H1 (cell line): Measurements from ENCODE around the gene GPX5. TPM values are rescaled to one million over a fixed set of nuclear protein-coding genes. Genes with fewer than 3 reads are reported as not detected.
A peak's percentile ranks its signal among the peaks of the same experiment; 100 is the strongest.

ENCODE experiments used
- CTCF ChIA-PET: fragments of 300-600 bp; sonication (Branson Sonifier 250); formaldehyde crosslinking; loops from one replicate; lab custom pipeline; 2021; ENCODE audit not compliant: partially characterized antibody; lab: Charles Lee
- POLR2A ChIA-PET: fragments of 300-600 bp; sonication (Branson Sonifier 250); formaldehyde crosslinking; loops from one replicate; lab custom pipeline; 2021; ENCODE audit warnings: inconsistent platforms; ENCODE audit not compliant: partially characterized antibody; lab: Charles Lee
- DNase-seq, 2 experiments: peaks; one replicate each; pipeline versions ENCODE4 v3.0.0 to v3.0.0-alpha.2; 2010 to 2022; ENCODE audit warnings: low spot score in 2 of 2, low read depth in 1 of 2, mixed read lengths in 1 of 2
- FAIRE-seq: peaks from 2 replicates; lab custom pipeline; 2011; peaks lifted over from hg19 to GRCh38; lab: Jason Lieb, UNC
- H2AFZ ChIP-seq: 2 replicates; pipeline ENCODE4 v1.8.1; 2012; ENCODE audit warnings: low read length, inconsistent platforms
- H2AK5ac ChIP-seq: 2 replicates; pipeline ENCODE4 v1.6.1; 2013; ENCODE audit warnings: low read depth, low read length
- H2BK120ac ChIP-seq: replicated peaks from 2 replicates; pipeline ENCODE3; 2013; ENCODE audit warnings: low read depth, low read length, inconsistent platforms
- H2BK12ac ChIP-seq: 2 replicates; pipeline ENCODE4 v1.6.1; 2013; ENCODE audit warnings: low read depth, low read length
- H2BK15ac ChIP-seq: 2 replicates; pipeline ENCODE4 v1.6.1; 2013; ENCODE audit warnings: low read length
- H2BK20ac ChIP-seq: 2 replicates; pipeline ENCODE4 v1.6.1; 2013; ENCODE audit warnings: low read length
- H2BK5ac ChIP-seq: 2 replicates; pipeline ENCODE4 v1.6.1; 2013; ENCODE audit warnings: low read depth, low read length
- H3K14ac ChIP-seq: 2 replicates; pipeline ENCODE4 v1.6.1; 2013; ENCODE audit warnings: inconsistent platforms; ENCODE audit not compliant: insufficient read length
- H3K18ac ChIP-seq: 2 replicates; pipeline ENCODE4 v1.6.1; 2013; ENCODE audit warnings: low read length; ENCODE audit errors: extremely low read depth
- H3K23ac ChIP-seq: 2 replicates; pipeline ENCODE4 v1.6.1; 2013; ENCODE audit warnings: inconsistent platforms; ENCODE audit not compliant: insufficient read length
- H3K23me2 ChIP-seq: 2 replicates; pipeline ENCODE4 v1.6.1; 2013; ENCODE audit warnings: low read depth, low read length
- H3K27ac ChIP-seq: 2 replicates; pipeline ENCODE4 v1.6.1; 2011; ENCODE audit warnings: low read depth, low read length, inconsistent platforms
- H3K27me3 ChIP-seq, 4 experiments: replicated peaks in 1 of 4; 1 replicate in 1 of 4; 2 replicates in 3 of 4; pipeline versions ENCODE4 v1.6.1 to v1.8.1; 2011 to 2013; ENCODE audit warnings: low read length in 3 of 4, mild to moderate bottlenecking in 3 of 4, inconsistent platforms in 2 of 4, mixed read lengths in 2 of 4, moderate library complexity in 1 of 4; ENCODE audit not compliant: control insufficient read depth in 3 of 4, insufficient read depth in 3 of 4; ENCODE audit errors: extremely low read depth in 1 of 4
- H3K36me3 ChIP-seq, 4 experiments: 2 replicates each; pipeline versions ENCODE4 v1.6.1 to v1.8.1; 2011 to 2013; ENCODE audit warnings: mild to moderate bottlenecking in 4 of 4, low read length in 3 of 4, moderate library complexity in 2 of 4, control low read depth in 1 of 4, inconsistent platforms in 1 of 4; ENCODE audit not compliant: insufficient read depth in 4 of 4, control insufficient read depth in 2 of 4
- H3K4ac ChIP-seq: replicated peaks from 2 replicates; pipeline ENCODE3; 2013; ENCODE audit warnings: low read length, low read depth, mixed read lengths, inconsistent platforms; ENCODE audit not compliant: insufficient read length
- H3K4me1 ChIP-seq, 4 experiments: replicated peaks in 1 of 4; 1 replicate in 1 of 4; 2 replicates in 3 of 4; pipeline versions ENCODE4 v1.6.1 to v1.8.1; 2011 to 2013; ENCODE audit warnings: low read length in 3 of 4, inconsistent platforms in 2 of 4, mixed read lengths in 1 of 4; ENCODE audit not compliant: insufficient read depth in 4 of 4, control insufficient read depth in 3 of 4
- H3K4me2 ChIP-seq, 2 experiments: 2 replicates each; pipeline versions ENCODE4 v1.6.1 to v1.8.1; 2011 to 2013; ENCODE audit warnings: low read depth in 2 of 2, low read length in 2 of 2, control low read depth in 1 of 2, inconsistent platforms in 1 of 2, mild to moderate bottlenecking in 1 of 2; ENCODE audit not compliant: insufficient read depth in 1 of 2
- H3K4me3 ChIP-seq, 4 experiments: fragments of 200-600, 300-600 bp in 1 of 4; sonication (generic), shearing (Covaris generic), sonication (Bioruptor Twin) in 1 of 4; 2 replicates each; pipeline versions ENCODE4 v1.5.1 to v1.8.1; 2011 to 2016; ENCODE audit warnings: low read length in 4 of 4, low read depth in 3 of 4, control low read depth in 2 of 4, inconsistent platforms in 2 of 4, mild to moderate bottlenecking in 2 of 4, mixed read lengths in 1 of 4, moderate library complexity in 1 of 4; ENCODE audit not compliant: insufficient read depth in 2 of 4; ENCODE audit errors: extremely low read depth in 1 of 4
- H3K56ac ChIP-seq: replicated peaks from 2 replicates; pipeline ENCODE3; 2013; ENCODE audit warnings: low read depth, mild to moderate bottlenecking, mixed read lengths, low read length, inconsistent platforms; ENCODE audit not compliant: insufficient read length
- H3K79me1 ChIP-seq: 2 replicates; pipeline ENCODE4 v1.6.1; 2013; ENCODE audit warnings: low read depth, low read length, control low read depth
- H3K79me2 ChIP-seq, 2 experiments: 2 replicates each; pipeline versions ENCODE4 v1.6.1 to v1.8.1; 2012 to 2013; ENCODE audit warnings: low read length in 2 of 2, mild to moderate bottlenecking in 2 of 2, inconsistent platforms in 1 of 2; ENCODE audit not compliant: insufficient read depth in 2 of 2, control insufficient read depth in 1 of 2
- H3K9ac ChIP-seq, 4 experiments: replicated peaks in 1 of 4; 1 replicate in 1 of 4; 2 replicates in 3 of 4; pipeline versions ENCODE4 v1.6.1 to v1.8.1; 2011 to 2013; ENCODE audit warnings: low read depth in 3 of 4, low read length in 3 of 4, control low read depth in 2 of 4, mild to moderate bottlenecking in 2 of 4, moderate library complexity in 2 of 4, inconsistent platforms in 1 of 4; ENCODE audit errors: extremely low read depth in 1 of 4
- H3K9me3 ChIP-seq, 2 experiments: 2 replicates each; pipeline versions ENCODE4 v1.6.1 to v1.8.1; 2012 to 2013; ENCODE audit warnings: mild to moderate bottlenecking in 2 of 2, moderate library complexity in 2 of 2, control low read depth in 1 of 2, inconsistent platforms in 1 of 2, low read depth in 1 of 2, low read length in 1 of 2, mixed read lengths in 1 of 2; ENCODE audit not compliant: insufficient read depth in 2 of 2
- H4K20me1 ChIP-seq, 2 experiments: replicated peaks in 1 of 2; 2 replicates each; pipeline versions ENCODE3 to v1.8.1; 2011 to 2013; ENCODE audit warnings: inconsistent platforms in 2 of 2, low read length in 2 of 2, mild to moderate bottlenecking in 1 of 2; ENCODE audit not compliant: insufficient read depth in 2 of 2, control insufficient read depth in 1 of 2
- H4K5ac ChIP-seq: 2 replicates; pipeline ENCODE4 v1.6.1; 2013; ENCODE audit warnings: low read length, low read depth, mixed read lengths, inconsistent platforms; ENCODE audit not compliant: insufficient read length
- H4K8ac ChIP-seq: 2 replicates; pipeline ENCODE4 v1.8.0; 2013; ENCODE audit warnings: mild to moderate bottlenecking, moderate library complexity, low read length, inconsistent platforms; ENCODE audit not compliant: insufficient read depth; ENCODE audit errors: extremely low read depth
- H4K91ac ChIP-seq: replicated peaks from 2 replicates; pipeline ENCODE3; 2013; ENCODE audit warnings: low read length, mixed read lengths, inconsistent platforms; ENCODE audit not compliant: insufficient read length
- CEBPB ChIP-seq: IDR thresholded peaks from 2 replicates; pipeline ENCODE4 v1.6.1; 2012; ENCODE audit warnings: low read depth, low read length
- CREB1 ChIP-seq: IDR thresholded peaks from 2 replicates; pipeline ENCODE4 v1.6.1; 2012; ENCODE audit warnings: inconsistent platforms
- WGBS, 2 experiments: shearing (Covaris generic) in 1 of 2; methylation state at CpG; one replicate each; pipeline versions ENCODE4 v1.1.6 to v1.1.7; 2013 to 2015; ENCODE audit warnings: low lambda C conversion rate in 2 of 2, mixed read lengths in 2 of 2, inconsistent platforms in 1 of 2, low coverage in 1 of 2, missing lambda C conversion rate in 1 of 2; ENCODE audit not compliant: insufficient replicate concordance in 2 of 2, insufficient coverage in 1 of 2, insufficient read length in 1 of 2; ENCODE audit errors: extremely low coverage in 1 of 2, missing lambda C conversion rate in 1 of 2; 5-methylcytosine and 5-hydroxymethylcytosine counted together
- polyA plus RNA-seq, 7 experiments: library from polyadenylated mRNA; depleted of rRNA in 3 of 7; stranded (reverse) in 5 of 7; unstranded in 2 of 7; fragments of >200 nt in 5 of 7; fragments of 200-250 nt in 2 of 7; gene quantifications; 1 replicate in 5 of 7; 2 replicates in 1 of 7; 4 replicates in 1 of 7; pipeline versions ENCODE4 v1.2.1 to v1.2.3, GENCODE V29; 2011 to 2013; ENCODE audit warnings: missing spikeins in 2 of 7, mixed read lengths in 2 of 7
- total RNA-seq: library from RNA; stranded (reverse); fragmentation: NEBNext Ultra II Directional; extraction: Animal tissue kit (Norgen Biotek cat#: 25700); gene quantifications from 2 replicates; pipeline ENCODE4 v1.2.1, GENCODE V29; 2021

Gene GPX5
- total and polyA plus RNA-seq, 2 of the 8 experiments (the other 6 are each of a cell fraction or from before 2014, with no cell fraction given) = 0.08 TPM; not detected in 1

DNA sequence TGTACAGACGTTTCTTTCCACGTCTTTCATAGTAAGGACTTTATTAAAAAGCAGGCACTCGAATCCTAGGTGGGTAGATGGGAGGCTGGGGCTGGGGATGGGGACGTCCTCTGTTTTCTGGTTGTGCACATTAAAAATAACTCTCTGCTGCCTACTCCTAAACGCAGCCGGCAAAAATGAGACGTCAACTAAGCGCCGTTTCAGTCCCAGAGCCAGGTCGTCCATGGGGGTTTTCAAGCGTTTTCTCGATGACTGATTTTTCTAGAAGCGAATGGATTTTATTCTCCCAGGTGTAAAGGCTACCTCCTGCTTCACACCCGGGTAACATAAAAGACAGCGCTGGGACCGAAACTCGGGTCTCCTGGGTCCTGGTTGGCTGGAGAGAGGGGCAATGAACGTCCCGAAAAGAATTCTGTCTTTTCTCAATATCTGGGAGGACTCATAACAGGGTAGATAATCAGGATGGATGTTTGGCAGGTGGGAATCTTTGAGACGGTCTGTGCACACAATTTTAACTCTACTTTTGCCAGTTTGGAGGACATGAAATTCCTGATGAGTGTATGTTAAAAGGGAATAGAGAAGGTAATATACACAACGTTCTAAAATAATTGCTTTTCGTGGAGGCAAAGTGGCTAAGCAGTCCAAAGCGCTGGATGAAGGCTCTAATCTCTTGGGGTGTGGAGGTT lies 35.3 kb upstream of the GPX5 start:
- Histone ChIP-seq H3K9ac (peak overlapping the region; percentile 10 to 70 (median 66); a peak in 5 of 7 replicates), H2AFZ (peak overlapping the region; percentile 65), H3K4me2 (peak overlapping the region; percentile 74 to 91), H3K27me3 (peaks cover 0 to 2% (median 0%) of the 10 kb centered on the region in 4 experiments; a peak in 2 of 7 replicates), H2AK5ac (no peak overlapping the region), H3K14ac (no peak overlapping the region), H3K27ac (no peak overlapping the region), H4K5ac (no peak overlapping the region), H4K8ac (no peak overlapping the region), H3K4me1 (peaks cover 0 to 6% (median 2%) of the 10 kb centered on the region in 4 experiments; a peak in 2 of 7 replicates), H2BK20ac (no peak overlapping the region), H2BK120ac (no peak overlapping the region), H3K23ac (no peak overlapping the region), H3K79me1 (no peaks in the 10 kb centered on the region), H2BK5ac (no peak overlapping the region), H2BK15ac (no peak overlapping the region), H4K91ac (no peak overlapping the region), H3K18ac (no peak overlapping the region), H4K20me1 (no peaks in the 10 kb centered on the region), H3K79me2 (no peaks in the 10 kb centered on the region), H3K4ac (no peak overlapping the region), H3K36me3 (no peaks in the 10 kb centered on the region), H3K9me3 (no peaks in the 10 kb centered on the region), H3K56ac (peak overlapping the region; percentile 56), H3K4me3 (peak overlapping the region; percentile 69 to 80 (median 76)), H2BK12ac (no peak overlapping the region), H3K23me2 (peaks cover 7% of the 10 kb centered on the region)
- FAIRE-seq (no peak), DNase-seq (no peak)
- POLR2A ChIA-PET = no interaction called here
- CTCF ChIA-PET = no interaction called here
- 15% methylated on average over 23 of the region's 23 CpGs; no CpG with 5 or more reads in 1 of the 2 experiments for WGBS, 2 experiments
- 0 out of 2 replicates have a peak, but pooled peaks have one; percentile 24 for TF ChIP-seq CREB1
- TF ChIP-seq CEBPB = no peak
